WTC11 (cell line): ENCODE measurements around the gene AGAP3. TPM values are rescaled to one million over a fixed set of nuclear protein-coding genes. Genes with fewer than 3 reads are reported as not detected.

Experiments
- ATAC-seq: fragments of 200-7000 bp; cut with Tn5 transposase; 2 replicates; pipeline ENCODE4 v1.10.0; 2021; ENCODE audit warnings: mild to moderate bottlenecking, moderate library complexity
- CTCF ChIA-PET: fragments of 300-600 bp; sonication (Branson Sonifier 250); formaldehyde crosslinking; loops from one replicate; lab custom pipeline; 2021; ENCODE audit warnings: antibody characterized with exemption; lab: Charles Lee
- POLR2A ChIA-PET: fragments of 350-600 bp; sonication (Branson Sonifier 250); formaldehyde crosslinking; loops from one replicate; lab custom pipeline; 2021; ENCODE audit warnings: antibody characterized with exemption; lab: Charles Lee
- DNase-seq: peaks from one replicate; pipeline ENCODE4 v3.0.0; 2021; ENCODE audit warnings: low spot score
- H3K27ac Mint-ChIP-seq: 2 replicates; pipeline ENCODE4 v1.8.0; 2021; ENCODE audit warnings: mixed read lengths
- H3K27me3 Mint-ChIP-seq: 2 replicates; pipeline ENCODE4 v1.8.0; 2021; ENCODE audit warnings: low read depth, mild to moderate bottlenecking, moderate library complexity, mixed read lengths
- H3K36me3 Mint-ChIP-seq: 2 replicates; pipeline ENCODE4 v1.8.0; 2021; ENCODE audit warnings: mixed read lengths
- H3K4me1 Mint-ChIP-seq: 2 replicates; pipeline ENCODE4 v1.8.0; 2022; ENCODE audit warnings: mixed read lengths
- H3K4me3 Mint-ChIP-seq: 2 replicates; pipeline ENCODE4 v1.8.0; 2021; ENCODE audit warnings: mild to moderate bottlenecking, moderate library complexity, mixed read lengths
- H3K9me3 Mint-ChIP-seq: 2 replicates; pipeline ENCODE4 v1.8.0; 2021; ENCODE audit warnings: mixed read lengths
- ATF1 ChIP-seq: sonication (generic); formaldehyde crosslinking; IDR thresholded peaks from 2 replicates; pipeline ENCODE4 v1.8.1; 2023; ENCODE audit warnings: mild to moderate bottlenecking, moderate library complexity, missing genetic modification reagents
- CBFB ChIP-seq: sonication (generic); formaldehyde crosslinking; IDR thresholded peaks from 2 replicates; pipeline ENCODE4 v1.8.1; 2022; ENCODE audit warnings: mild to moderate bottlenecking, low read depth, missing genetic modification reagents
- CREB1 ChIP-seq: sonication (generic); formaldehyde crosslinking; IDR thresholded peaks from 2 replicates; pipeline ENCODE4 v1.8.0; 2023; ENCODE audit warnings: mild to moderate bottlenecking, missing genetic modification reagents
- CREM ChIP-seq: sonication (generic); formaldehyde crosslinking; IDR thresholded peaks from 2 replicates; pipeline ENCODE4 v1.8.1; 2022; ENCODE audit warnings: mild to moderate bottlenecking, missing genetic modification reagents, moderate library complexity
- EMX1 ChIP-seq: fragments of 250-450 bp; sonication (Bioruptor Pico); IDR thresholded peaks from 2 replicates; pipeline ENCODE4 v1.8.0; 2021; ENCODE audit warnings: mild to moderate bottlenecking
- FOXK1 ChIP-seq: sonication (generic); formaldehyde crosslinking; IDR thresholded peaks from 2 replicates; pipeline ENCODE4 v1.8.0; 2022; ENCODE audit warnings: mild to moderate bottlenecking, moderate library complexity, missing genetic modification reagents
- NFATC4 ChIP-seq: fragments of 250-450 bp; sonication (Bioruptor Pico); IDR thresholded peaks from 2 replicates; pipeline ENCODE4 v1.9.0; 2021; ENCODE audit warnings: mild to moderate bottlenecking
- RORB ChIP-seq: fragments of 250-450 bp; sonication (Bioruptor Pico); IDR thresholded peaks from 2 replicates; pipeline ENCODE4 v1.9.0; 2021; ENCODE audit warnings: mild to moderate bottlenecking
- SMAD4 ChIP-seq: sonication (generic); formaldehyde crosslinking; IDR thresholded peaks from 2 replicates; pipeline ENCODE4 v1.8.0; 2022; ENCODE audit warnings: mild to moderate bottlenecking, missing genetic modification reagents
- TEAD1 ChIP-seq: sonication (generic); formaldehyde crosslinking; IDR thresholded peaks from 2 replicates; pipeline ENCODE4 v1.8.0; 2022; ENCODE audit warnings: mild to moderate bottlenecking, missing genetic modification reagents
- ZNF121 ChIP-seq: sonication (generic); formaldehyde crosslinking; IDR thresholded peaks from 2 replicates; pipeline ENCODE4 v1.8.0; 2023; ENCODE audit warnings: missing genetic modification reagents
- ZNF671 ChIP-seq: fragments of 250-450 bp; sonication (Bioruptor Pico); IDR thresholded peaks from 2 replicates; pipeline ENCODE4 v1.8.0; 2021; ENCODE audit warnings: mild to moderate bottlenecking
- total RNA-seq: library from RNA; stranded (reverse); gene quantifications from 3 replicates; pipeline ENCODE4 v1.2.3, GENCODE V29; 2021
- TF ChIP-seq, protein P1 (sequence below): sonication (generic); formaldehyde crosslinking; IDR thresholded peaks from 2 replicates; pipeline ENCODE4 v1.8.0; 2022; ENCODE audit warnings: mild to moderate bottlenecking, missing genetic modification reagents
- TF ChIP-seq, protein P2 (sequence below): sonication (generic); formaldehyde crosslinking; IDR thresholded peaks from 2 replicates; pipeline ENCODE4 v1.8.0; 2022; ENCODE audit warnings: mild to moderate bottlenecking, missing genetic modification reagents
- TF ChIP-seq, protein P3 (sequence below): sonication (generic); formaldehyde crosslinking; IDR thresholded peaks from 2 replicates; pipeline ENCODE4 v1.8.1; 2022; ENCODE audit warnings: mild to moderate bottlenecking, moderate library complexity, missing genetic modification reagents
- TF ChIP-seq, protein P4 (sequence below): sonication (generic); formaldehyde crosslinking; IDR thresholded peaks from 2 replicates; pipeline ENCODE4 v1.8.1; 2022; ENCODE audit warnings: low read depth, missing genetic modification reagents, borderline replicate concordance
- TF ChIP-seq, protein P5 (sequence below): fragments of 250-450 bp; sonication (Bioruptor Pico); IDR thresholded peaks from 2 replicates; pipeline ENCODE4 v2.1.2; 2022; ENCODE audit warnings: mild to moderate bottlenecking, moderate library complexity
- TF ChIP-seq, protein P6 (sequence below): fragments of 250-450 bp; sonication (Bioruptor Pico); IDR thresholded peaks from 2 replicates; pipeline ENCODE4 v1.9.0; 2021; ENCODE audit warnings: mild to moderate bottlenecking

The AGAP3 gene
- total RNA-seq, 1 experiment from 2014 or later: 163 TPM

DNA sequence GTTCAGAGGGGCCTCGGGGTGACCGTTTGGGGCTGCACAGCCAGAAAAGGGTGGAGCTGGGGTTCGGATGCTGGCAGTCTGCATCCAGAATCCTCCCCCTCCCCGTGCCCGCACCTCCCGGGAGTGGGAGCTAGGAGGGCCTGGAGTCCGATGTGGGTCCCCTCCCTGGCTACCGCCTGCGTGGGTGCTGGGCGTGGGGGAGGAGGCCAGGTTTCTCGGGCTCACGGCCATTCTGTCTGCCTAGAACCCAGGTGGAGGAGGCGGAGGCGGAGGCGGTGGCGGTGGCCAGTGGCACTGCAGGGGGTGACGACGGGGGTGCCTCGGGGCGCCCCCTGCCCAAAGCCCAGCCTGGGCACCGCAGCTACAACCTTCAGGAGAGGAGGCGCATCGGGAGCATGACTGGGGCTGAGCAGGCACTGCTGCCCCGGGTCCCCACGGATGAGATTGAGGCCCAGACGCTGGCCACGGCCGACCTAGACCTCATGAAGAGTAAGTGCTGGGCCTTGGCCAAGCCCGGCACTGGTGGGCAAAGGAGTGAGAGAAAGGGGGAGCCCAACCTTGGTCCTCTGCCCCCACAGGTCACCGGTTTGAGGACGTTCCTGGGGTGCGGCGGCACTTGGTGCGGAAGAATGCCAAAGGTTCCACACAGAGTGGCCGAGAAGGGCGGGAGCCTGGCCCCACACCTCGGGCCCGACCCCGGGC lies 19.9 kb upstream of the AGAP3 start:
- no peak overlapping the region for H3K4me3 Mint-ChIP-seq
- TF ChIP-seq, protein P1, sequence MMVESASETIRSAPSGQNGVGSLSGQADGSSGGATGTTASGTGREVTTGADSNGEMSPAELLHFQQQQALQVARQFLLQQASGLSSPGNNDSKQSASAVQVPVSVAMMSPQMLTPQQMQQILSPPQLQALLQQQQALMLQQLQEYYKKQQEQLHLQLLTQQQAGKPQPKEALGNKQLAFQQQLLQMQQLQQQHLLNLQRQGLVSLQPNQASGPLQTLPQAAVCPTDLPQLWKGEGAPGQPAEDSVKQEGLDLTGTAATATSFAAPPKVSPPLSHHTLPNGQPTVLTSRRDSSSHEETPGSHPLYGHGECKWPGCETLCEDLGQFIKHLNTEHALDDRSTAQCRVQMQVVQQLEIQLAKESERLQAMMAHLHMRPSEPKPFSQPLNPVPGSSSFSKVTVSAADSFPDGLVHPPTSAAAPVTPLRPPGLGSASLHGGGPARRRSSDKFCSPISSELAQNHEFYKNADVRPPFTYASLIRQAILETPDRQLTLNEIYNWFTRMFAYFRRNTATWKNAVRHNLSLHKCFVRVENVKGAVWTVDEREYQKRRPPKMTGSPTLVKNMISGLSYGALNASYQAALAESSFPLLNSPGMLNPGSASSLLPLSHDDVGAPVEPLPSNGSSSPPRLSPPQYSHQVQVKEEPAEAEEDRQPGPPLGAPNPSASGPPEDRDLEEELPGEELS (CRISPR knock-in tag): no peak
- TF ChIP-seq, protein P2, sequence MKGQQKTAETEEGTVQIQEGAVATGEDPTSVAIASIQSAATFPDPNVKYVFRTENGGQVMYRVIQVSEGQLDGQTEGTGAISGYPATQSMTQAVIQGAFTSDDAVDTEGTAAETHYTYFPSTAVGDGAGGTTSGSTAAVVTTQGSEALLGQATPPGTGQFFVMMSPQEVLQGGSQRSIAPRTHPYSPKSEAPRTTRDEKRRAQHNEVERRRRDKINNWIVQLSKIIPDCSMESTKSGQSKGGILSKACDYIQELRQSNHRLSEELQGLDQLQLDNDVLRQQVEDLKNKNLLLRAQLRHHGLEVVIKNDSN: no peak
- no peak for DNase-seq
- peaks cover 2% of the 10 kb centered on the region; the same call in 1 of the 2 replicates for H3K27me3 Mint-ChIP-seq
- CTCF ChIA-PET: interaction anchor here (0.5 to 2.8 kb wide), 3 partner anchors 9 to 48 kb away, joined by 3 to 10 read pairs (median 3); partner anchors contain the start of gene CDK5
- peaks cover 33% of the 10 kb centered on the region for H3K36me3 Mint-ChIP-seq
- no peak for ATAC-seq
- POLR2A ChIA-PET: interaction anchor here (1.7 kb wide), 1 partner anchor 10 kb away, joined by 6 read pairs; no protein-coding TSS in a partner anchor
- H3K9me3 Mint-ChIP-seq: no peaks in the 10 kb centered on the region
- H3K4me1 Mint-ChIP-seq: peaks cover 23% of the 10 kb centered on the region
- no peak overlapping the region for H3K27ac Mint-ChIP-seq

DNA sequence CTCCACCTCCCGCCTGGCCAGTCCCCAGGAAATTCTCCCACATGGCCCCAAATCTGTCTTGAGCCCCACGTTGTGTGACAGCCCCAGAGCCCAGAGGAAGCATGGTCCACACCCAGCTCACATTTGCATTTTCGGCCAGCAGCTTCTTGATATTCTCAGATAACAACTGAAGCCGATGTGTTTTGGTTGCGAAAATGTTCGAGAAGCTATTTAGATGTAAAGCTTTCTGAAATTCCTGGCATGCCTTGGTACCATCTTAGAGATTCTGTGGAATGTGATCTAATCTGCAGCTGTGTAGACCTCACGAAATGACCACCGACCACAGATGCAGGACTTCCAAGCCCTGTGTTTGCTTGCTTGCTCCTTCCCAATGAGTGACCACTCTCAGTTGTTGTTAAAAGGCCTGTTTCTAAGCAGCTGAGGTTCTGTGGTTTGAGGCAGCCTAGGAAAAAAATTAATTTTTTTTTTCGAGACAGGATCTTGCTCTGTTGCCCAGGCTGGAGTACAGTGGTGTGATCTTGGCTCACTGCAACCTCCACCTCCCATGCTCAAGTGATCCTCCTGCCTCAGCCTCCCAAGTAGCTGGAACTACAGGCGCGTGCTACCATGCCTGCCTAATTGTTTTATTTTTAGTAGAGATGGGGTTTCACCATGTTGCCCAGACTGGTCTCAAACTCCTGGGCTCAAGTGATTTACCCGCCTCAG lies 18.1 kb upstream of the AGAP3 start:
- ATAC-seq (peak; percentile 49), DNase-seq (no peak)
- Mint-ChIP-seq H3K27me3 (no peaks in the 10 kb centered on the region), H3K27ac (peak overlapping the region; percentile 63), H3K36me3 (peaks cover 36% of the 10 kb centered on the region), H3K9me3 (no peaks in the 10 kb centered on the region), H3K4me1 (peaks cover 15% of the 10 kb centered on the region), H3K4me3 (no peak overlapping the region)
- peak; percentile 57; the same call in 1 of the 2 replicates for TF ChIP-seq ZNF121
- TF ChIP-seq SMAD4 (CRISPR knock-in tag): no peak
- TF ChIP-seq FOXK1 (CRISPR knock-in tag): no peak
- TF ChIP-seq ATF1: no peak
- TF ChIP-seq ZNF671 (CRISPR knock-in tag): no peak
- POLR2A ChIA-PET: no interaction called here
- CTCF ChIA-PET: interaction anchor here (0.6 to 2.8 kb wide), 11 partner anchors 8 to 1354 kb away, joined by 3 to 10 read pairs (median 3); partner anchors contain the start of genes ABCB8, CDK5, FASTK and TMUB1

DNA sequence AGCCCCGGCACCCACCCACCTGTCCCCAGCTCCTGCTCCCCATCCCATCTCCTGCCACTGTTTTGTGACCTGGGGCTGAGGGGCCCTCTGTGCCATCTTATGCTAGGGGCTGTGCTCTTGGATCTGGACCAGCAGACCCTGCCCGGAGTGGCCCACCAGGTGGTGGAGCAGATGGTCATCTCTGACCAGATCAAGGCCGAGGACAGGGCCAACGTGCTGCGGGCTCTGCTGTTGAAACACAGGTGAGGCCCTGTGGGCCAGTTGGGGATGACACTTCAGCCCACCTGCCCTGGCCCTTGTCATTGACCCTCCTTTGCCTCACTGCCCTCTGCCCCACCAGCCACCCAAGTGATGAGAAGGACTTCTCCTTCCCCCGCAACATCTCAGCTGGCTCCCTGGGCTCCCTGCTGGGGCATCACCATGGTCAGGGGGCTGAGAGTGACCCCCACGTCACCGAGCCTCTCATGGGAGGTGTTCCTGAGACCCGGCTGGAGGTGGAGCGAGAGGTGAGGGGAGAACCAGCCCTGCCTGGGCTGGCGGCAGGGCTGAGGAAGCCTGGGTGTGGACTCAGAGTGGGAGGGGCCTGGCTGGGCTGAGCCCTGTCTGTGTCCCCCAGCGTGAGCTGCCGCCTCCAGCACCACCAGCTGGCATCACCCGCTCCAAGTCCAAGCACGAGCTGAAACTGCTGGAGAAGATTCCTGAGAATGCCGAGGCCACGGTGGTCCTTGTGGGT lies 16.3 kb upstream of the AGAP3 start:
- POLR2A ChIA-PET: no interaction called here
- TF ChIP-seq, protein P3, sequence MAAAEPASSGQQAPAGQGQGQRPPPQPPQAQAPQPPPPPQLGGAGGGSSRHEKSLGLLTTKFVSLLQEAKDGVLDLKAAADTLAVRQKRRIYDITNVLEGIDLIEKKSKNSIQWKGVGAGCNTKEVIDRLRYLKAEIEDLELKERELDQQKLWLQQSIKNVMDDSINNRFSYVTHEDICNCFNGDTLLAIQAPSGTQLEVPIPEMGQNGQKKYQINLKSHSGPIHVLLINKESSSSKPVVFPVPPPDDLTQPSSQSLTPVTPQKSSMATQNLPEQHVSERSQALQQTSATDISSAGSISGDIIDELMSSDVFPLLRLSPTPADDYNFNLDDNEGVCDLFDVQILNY (CRISPR knock-in tag): no peak
- no peak for TF ChIP-seq RORB (CRISPR knock-in tag)
- TF ChIP-seq, protein P4, sequence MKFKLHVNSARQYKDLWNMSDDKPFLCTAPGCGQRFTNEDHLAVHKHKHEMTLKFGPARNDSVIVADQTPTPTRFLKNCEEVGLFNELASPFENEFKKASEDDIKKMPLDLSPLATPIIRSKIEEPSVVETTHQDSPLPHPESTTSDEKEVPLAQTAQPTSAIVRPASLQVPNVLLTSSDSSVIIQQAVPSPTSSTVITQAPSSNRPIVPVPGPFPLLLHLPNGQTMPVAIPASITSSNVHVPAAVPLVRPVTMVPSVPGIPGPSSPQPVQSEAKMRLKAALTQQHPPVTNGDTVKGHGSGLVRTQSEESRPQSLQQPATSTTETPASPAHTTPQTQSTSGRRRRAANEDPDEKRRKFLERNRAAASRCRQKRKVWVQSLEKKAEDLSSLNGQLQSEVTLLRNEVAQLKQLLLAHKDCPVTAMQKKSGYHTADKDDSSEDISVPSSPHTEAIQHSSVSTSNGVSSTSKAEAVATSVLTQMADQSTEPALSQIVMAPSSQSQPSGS (CRISPR knock-in tag): no peak
- no peak for TF ChIP-seq CBFB (CRISPR knock-in tag)
- no peak for TF ChIP-seq TEAD1 (CRISPR knock-in tag)
- TF ChIP-seq CREB1 (CRISPR knock-in tag): no peak
- no peak for TF ChIP-seq NFATC4 (CRISPR knock-in tag)
- no peak for TF ChIP-seq CREM (CRISPR knock-in tag)
- no peak for TF ChIP-seq EMX1 (CRISPR knock-in tag)
- TF ChIP-seq, protein P5, sequence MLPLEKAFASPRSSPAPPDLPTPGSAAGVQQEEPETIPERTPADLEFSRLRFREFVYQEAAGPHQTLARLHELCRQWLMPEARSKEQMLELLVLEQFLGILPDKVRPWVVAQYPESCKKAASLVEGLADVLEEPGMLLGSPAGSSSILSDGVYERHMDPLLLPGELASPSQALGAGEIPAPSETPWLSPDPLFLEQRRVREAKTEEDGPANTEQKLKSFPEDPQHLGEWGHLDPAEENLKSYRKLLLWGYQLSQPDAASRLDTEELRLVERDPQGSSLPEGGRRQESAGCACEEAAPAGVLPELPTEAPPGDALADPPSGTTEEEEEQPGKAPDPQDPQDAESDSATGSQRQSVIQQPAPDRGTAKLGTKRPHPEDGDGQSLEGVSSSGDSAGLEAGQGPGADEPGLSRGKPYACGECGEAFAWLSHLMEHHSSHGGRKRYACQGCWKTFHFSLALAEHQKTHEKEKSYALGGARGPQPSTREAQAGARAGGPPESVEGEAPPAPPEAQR (CRISPR knock-in tag): no peak
- TF ChIP-seq, protein P6, sequence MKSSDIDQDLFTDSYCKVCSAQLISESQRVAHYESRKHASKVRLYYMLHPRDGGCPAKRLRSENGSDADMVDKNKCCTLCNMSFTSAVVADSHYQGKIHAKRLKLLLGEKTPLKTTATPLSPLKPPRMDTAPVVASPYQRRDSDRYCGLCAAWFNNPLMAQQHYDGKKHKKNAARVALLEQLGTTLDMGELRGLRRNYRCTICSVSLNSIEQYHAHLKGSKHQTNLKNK (CRISPR knock-in tag): no peak
- TF ChIP-seq, all 79 proteins: peak for 0
- H3K4me1 Mint-ChIP-seq: peaks cover 10% of the 10 kb centered on the region
- H3K36me3 Mint-ChIP-seq: peaks cover 46% of the 10 kb centered on the region
- H3K9me3 Mint-ChIP-seq: no peaks in the 10 kb centered on the region
- no peak for DNase-seq
- no peaks in the 10 kb centered on the region for H3K27me3 Mint-ChIP-seq
- CTCF ChIA-PET: no interaction called here
- no peak overlapping the region for H3K27ac Mint-ChIP-seq
- no peak overlapping the region for H3K4me3 Mint-ChIP-seq
- ATAC-seq: no peak
